GM18502 (cell line): ENCODE measurements around the gene IFI44.

Source experiments
- ATAC-seq: cut with Tn5 transposase; IDR thresholded peaks from one replicate; pipeline ENCODE4 v1.9.1; 2021; ENCODE audit warnings: mild to moderate bottlenecking; ENCODE audit not compliant: unreplicated experiment, poor library complexity

IFI44 gene

DNA sequence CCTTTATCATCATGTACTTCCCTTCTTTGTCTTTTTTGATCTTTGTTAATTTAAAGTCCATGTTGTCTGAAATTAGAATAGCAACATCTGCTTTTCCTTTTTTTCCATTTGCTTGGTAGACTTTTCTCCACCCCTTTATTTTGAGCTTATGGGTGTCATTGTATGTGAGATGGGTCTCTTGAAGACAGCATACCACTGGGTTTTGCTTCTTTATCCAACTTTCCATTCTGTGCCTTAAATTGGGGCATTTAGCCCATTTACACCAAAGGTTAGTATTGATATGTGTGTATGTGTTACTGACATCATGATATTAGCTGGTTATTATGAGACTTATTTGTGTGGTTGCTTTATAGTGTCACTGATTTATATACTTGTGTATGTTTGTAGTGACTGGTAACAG lies 50.2 kb downstream of the IFI44 start:
- no peak for ATAC-seq

- ATAC-seq: no peak
These were observed 52.8 kb downstream of the IFI44 start for GRCh38 chr1:78702426-78702825.

GRCh38 chr1:78703806-78704205 lies 54.2 kb downstream of the IFI44 start:
- no peak for ATAC-seq

DNA sequence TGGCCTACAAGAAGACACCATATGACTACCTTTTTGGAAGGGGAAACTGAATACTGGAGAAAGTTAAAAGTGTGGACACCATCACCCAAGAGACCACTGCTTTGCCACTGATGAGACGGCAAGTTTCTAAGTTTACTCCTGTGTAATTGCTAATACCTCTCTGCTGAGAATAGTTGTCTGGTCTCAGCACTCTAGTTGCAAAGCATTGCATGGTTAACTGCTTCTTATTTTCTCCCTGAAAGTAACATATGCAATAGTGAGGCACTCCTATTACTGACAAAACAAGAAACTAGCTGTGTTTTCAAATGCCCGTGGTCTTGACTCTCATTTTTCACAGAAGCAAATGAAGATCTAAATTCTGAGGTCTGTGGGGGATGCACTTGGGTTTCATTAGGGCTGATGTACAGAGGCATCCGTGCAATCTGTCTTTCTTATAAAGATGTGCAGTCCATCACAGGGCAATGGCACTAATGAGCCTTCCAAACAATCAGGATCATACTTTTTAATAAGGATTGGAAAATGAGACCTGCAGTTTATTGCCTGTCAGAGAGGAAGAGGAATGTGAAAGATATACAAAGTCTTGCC lies 62.9 kb downstream of the IFI44 start:
- ATAC-seq: no peak

GRCh38 chr1:78713297-78713696 lies 63.7 kb downstream of the IFI44 start:
- ATAC-seq: no peak
